ENCODE results near the gene ATP6V1C2.

- TF ChIP-seq CTCF (IDR thresholded peaks at IDR 0.05) (no peak), POLR2A (IDR thresholded peaks at IDR 0.05) (no peak)
These were observed 59.0 kb downstream of the ATP6V1C2 start for GRCh38 chr2:10780491-10780820.
